Activated gamma-delta T cell treated with Interleukin-2 at 50 U/mL for 16 hours (primary cell): ENCODE results near the gene ST8SIA1.

Source experiments
- DNase-seq: peaks from one replicate; pipeline ENCODE4 v3.0.0-alpha.2; 2020

ST8SIA1 gene

GRCh38 chr12:22282283-22282682 is 52.2 kb downstream of the ST8SIA1 start:
- no peak for DNase-seq

- no peak for DNase-seq
Measured at GRCh38 chr12:22276867-22277266, 57.6 kb downstream of the ST8SIA1 start.

- no peak for DNase-seq
Measured at GRCh38 chr12:22276313-22276712, 58.2 kb downstream of the ST8SIA1 start.

- DNase-seq, result no peak
Measured at GRCh38 chr12:22275843-22276242, 58.7 kb downstream of the ST8SIA1 start.

GRCh38 chr12:22272335-22273151 is 62.0 kb downstream of the ST8SIA1 start:
- DNase-seq, result no peak

- no peak for DNase-seq
Measured at GRCh38 chr12:22271023-22271422, 63.5 kb downstream of the ST8SIA1 start.

GRCh38 chr12:22268973-22269372 is 65.5 kb downstream of the ST8SIA1 start:
- DNase-seq, result no peak

- no peak for DNase-seq
Measured at GRCh38 chr12:22268406-22268805, 66.1 kb downstream of the ST8SIA1 start.

GRCh38 chr12:22266101-22266500 is 68.4 kb downstream of the ST8SIA1 start:
- DNase-seq, result no peak

GRCh38 chr12:22264380-22264779 is 70.1 kb downstream of the ST8SIA1 start:
- no peak for DNase-seq

GRCh38 chr12:22262309-22262708 is 72.2 kb downstream of the ST8SIA1 start:
- no peak for DNase-seq

- no peak for DNase-seq
Measured at GRCh38 chr12:22257100-22257499, 77.4 kb downstream of the ST8SIA1 start.

- no peak for DNase-seq
Measured at GRCh38 chr12:22256605-22257004, 77.9 kb downstream of the ST8SIA1 start.

- DNase-seq, result no peak
Measured at GRCh38 chr12:22256041-22256441, 78.5 kb downstream of the ST8SIA1 start.

- no peak for DNase-seq
Measured at GRCh38 chr12:22255097-22255496, 79.4 kb downstream of the ST8SIA1 start.

GRCh38 chr12:22254478-22254877 is 80.0 kb downstream of the ST8SIA1 start:
- no peak for DNase-seq

- no peak for DNase-seq
Measured at GRCh38 chr12:22252057-22252456, 82.5 kb downstream of the ST8SIA1 start.

GRCh38 chr12:22250762-22251161 is 83.7 kb downstream of the ST8SIA1 start:
- no peak for DNase-seq

GRCh38 chr12:22248571-22249115 is 85.9 kb downstream of the ST8SIA1 start:
- no peak for DNase-seq

- no peak for DNase-seq
Measured at GRCh38 chr12:22248121-22248520, 86.4 kb downstream of the ST8SIA1 start.

GRCh38 chr12:22246217-22246846 is 88.2 kb downstream of the ST8SIA1 start:
- no peak for DNase-seq

GRCh38 chr12:22242726-22243125 is 91.8 kb downstream of the ST8SIA1 start:
- DNase-seq, result no peak

GRCh38 chr12:22238211-22238610 is 96.3 kb downstream of the ST8SIA1 start:
- DNase-seq, result no peak

- DNase-seq, result no peak
Measured at GRCh38 chr12:22234561-22234960, 99.9 kb downstream of the ST8SIA1 start.
